Smooth muscle cell (in vitro differentiated cells): ENCODE data around the gene TACR2. TPM values are rescaled to one million over a fixed set of nuclear protein-coding genes. Genes with fewer than 3 reads are reported as not detected.

ENCODE experiments used
- DNase-seq: peaks from one replicate; lab custom pipeline; 2025; ENCODE audit not compliant: unreplicated experiment; lab: John Stamatoyannopoulos, UW
- H2AFZ ChIP-seq: fragments of 200-600 bp; sonication (generic); 2 replicates; pipeline ENCODE4 v1.6.0; 2016; ENCODE audit warnings: antibody characterized with exemption, low read depth, mild to moderate bottlenecking
- H3F3A ChIP-seq: fragments of 200-600 bp; sonication (generic); 2 replicates; pipeline ENCODE4 v1.6.0; 2017; ENCODE audit warnings: antibody characterized with exemption, low read depth
- H3K27ac ChIP-seq: fragments of 200-600 bp; sonication (generic); 2 replicates; pipeline ENCODE4 v1.5.1; 2016; ENCODE audit warnings: low read depth, mild to moderate bottlenecking
- H3K27me3 ChIP-seq: fragments of 200-600 bp; sonication (generic); 2 replicates; pipeline ENCODE4 v1.6.1; 2016; ENCODE audit warnings: low read depth, mild to moderate bottlenecking
- H3K36me3 ChIP-seq: fragments of 200-600 bp; sonication (generic); 2 replicates; pipeline ENCODE4 v1.5.1; 2016; ENCODE audit warnings: low read depth
- H3K4me1 ChIP-seq: fragments of 200-600 bp; sonication (generic); 2 replicates; pipeline ENCODE4 v1.5.1; 2016; ENCODE audit warnings: low read depth
- H3K4me2 ChIP-seq: fragments of 200-600 bp; sonication (generic); 2 replicates; pipeline ENCODE4 v1.6.0; 2016; ENCODE audit warnings: mild to moderate bottlenecking
- H3K4me3 ChIP-seq: fragments of 200-600 bp; sonication (generic); 2 replicates; pipeline ENCODE4 v1.5.1; 2016; ENCODE audit warnings: mild to moderate bottlenecking
- H3K79me2 ChIP-seq: fragments of 200-600 bp; sonication (generic); 2 replicates; pipeline ENCODE4 v1.6.0; 2016; ENCODE audit warnings: low read depth, mild to moderate bottlenecking
- H3K9ac ChIP-seq: fragments of 200-600 bp; sonication (generic); 2 replicates; pipeline ENCODE4 v1.6.0; 2016; ENCODE audit warnings: low read depth
- H3K9me3 ChIP-seq: fragments of 200-600 bp; sonication (generic); replicated peaks from 2 replicates; pipeline ENCODE4 v1.5.1; 2016; ENCODE audit warnings: low read depth
- H4K20me1 ChIP-seq: fragments of 200-600 bp; sonication (generic); 2 replicates; pipeline ENCODE4 v1.6.0; 2016; ENCODE audit warnings: low read depth
- CTCF ChIP-seq: fragments of 200-600 bp; sonication (generic); IDR thresholded peaks from 2 replicates; pipeline ENCODE4 v1.5.1; 2017; ENCODE audit warnings: borderline replicate concordance, mild to moderate bottlenecking, antibody characterized with exemption; ENCODE audit not compliant: insufficient read depth, poor library complexity, severe bottlenecking
- WGBS: methylation state at CpG from one replicate; pipeline ENCODE4 v1.1.7; 2016; ENCODE audit warnings: low lambda C conversion rate; 5-methylcytosine and 5-hydroxymethylcytosine counted together
- polyA plus RNA-seq: library from polyadenylated mRNA; unstranded; fragments of >200 nt; fragmentation: Nextera tagmentation; extraction: Ambion mirVana; gene quantifications from 2 replicates; pipeline ENCODE4 v1.2.1, GENCODE V29; 2016
- total RNA-seq: library from RNA; depleted of rRNA; stranded (reverse); fragments of >200 nt; gene quantifications from 2 replicates; pipeline ENCODE4 v1.2.3, GENCODE V29; 2014

TACR2 gene
- total and polyA plus RNA-seq, 2 experiments from 2014 or later = 0.13 TPM; not detected in 1

- Histone ChIP-seq H3K4me1 (peaks cover 13% of the 10 kb centered on the region), H3K4me2 (no peak overlapping the region), H3F3A (peaks cover 4% of the 10 kb centered on the region), H3K27ac (no peak overlapping the region), H3K27me3 (no peaks in the 10 kb centered on the region), H2AFZ (no peak overlapping the region), H3K79me2 (peaks cover 9% of the 10 kb centered on the region), H3K9me3 (no peaks in the 10 kb centered on the region), H4K20me1 (peaks cover 87% of the 10 kb centered on the region), H3K9ac (no peak overlapping the region), H3K36me3 (peaks cover 9% of the 10 kb centered on the region), H3K4me3 (no peak overlapping the region)
- TF ChIP-seq CTCF = no peak
- DNase-seq = no peak
- WGBS = 96% methylated on average over 5 of the region's 5 CpGs
Measured at GRCh38 chr10:69366738-69367137, 50.0 kb downstream of the TACR2 start.

- H3K36me3 ChIP-seq = no peaks in the 10 kb centered on the region
- H3K9ac ChIP-seq = no peak overlapping the region
- no peaks in the 10 kb centered on the region for H3K79me2 ChIP-seq
- TF ChIP-seq CTCF = peak; percentile 6
- peaks cover 13% of the 10 kb centered on the region for H3K4me1 ChIP-seq
- H3F3A ChIP-seq = peaks cover 12% of the 10 kb centered on the region
- no peak overlapping the region for H3K4me3 ChIP-seq
- WGBS = 86% methylated on average over 9 of the region's 9 CpGs
- H3K9me3 ChIP-seq = no peaks in the 10 kb centered on the region
- DNase-seq = no peak
- no peaks in the 10 kb centered on the region for H3K27me3 ChIP-seq
- no peak overlapping the region for H2AFZ ChIP-seq
- peak overlapping the region; percentile 70 for H3K4me2 ChIP-seq
- peak overlapping the region; percentile 83 for H3K27ac ChIP-seq
- H4K20me1 ChIP-seq = peaks cover 95% of the 10 kb centered on the region
Measured at GRCh38 chr10:69364232-69364940, 52.3 kb downstream of the TACR2 start.

GRCh38 chr10:69363666-69364065 lies 53.1 kb downstream of the TACR2 start:
- Histone ChIP-seq H3K9ac (peak overlapping the region; percentile 10), H3K4me2 (peak overlapping the region; percentile 70), H3K27ac (peak overlapping the region; percentile 83), H3F3A (peaks cover 12% of the 10 kb centered on the region), H3K9me3 (no peaks in the 10 kb centered on the region), H4K20me1 (peaks cover 96% of the 10 kb centered on the region), H3K36me3 (no peaks in the 10 kb centered on the region), H3K4me3 (no peak overlapping the region), H3K4me1 (peaks cover 13% of the 10 kb centered on the region), H3K27me3 (no peaks in the 10 kb centered on the region), H3K79me2 (peaks cover 3% of the 10 kb centered on the region), H2AFZ (no peak overlapping the region)
- no peak for DNase-seq
- 24% methylated on average over 5 of the region's 5 CpGs for WGBS
- TF ChIP-seq CTCF = no peak
